Parathyroid adenoma (tissue), 2 donors: Measurements from ENCODE around the gene PNMT.

Experiments
- H2AFZ ChIP-seq: fragments of 300-600 bp; sonication (generic); one replicate; pipeline ENCODE4 v1.7.0; 2017; ENCODE audit warnings: antibody characterized with exemption, mild to moderate bottlenecking
- H3K27ac ChIP-seq: fragments of 300-600 bp; sonication (generic); one replicate; pipeline ENCODE4 v1.7.0; 2017
- H3K27me3 ChIP-seq: fragments of 300-600 bp; sonication (generic); one replicate; pipeline ENCODE4 v1.7.0; 2017; ENCODE audit warnings: low read length; ENCODE audit not compliant: control insufficient read depth, insufficient read depth
- H3K36me3 ChIP-seq: fragments of 300-600 bp; sonication (generic); one replicate; pipeline ENCODE4 v1.7.0; 2017; ENCODE audit warnings: low read length; ENCODE audit not compliant: control insufficient read depth, insufficient read depth
- H3K4me1 ChIP-seq: fragments of 300-600 bp; sonication (generic); one replicate; pipeline ENCODE4 v1.7.0; 2017; ENCODE audit warnings: control low read depth
- H3K4me2 ChIP-seq: fragments of 300-600 bp; sonication (generic); one replicate; pipeline ENCODE4 v1.7.0; 2017; ENCODE audit warnings: low read length
- H3K4me3 ChIP-seq: fragments of 300-600 bp; sonication (generic); one replicate; pipeline ENCODE4 v1.7.0; 2017; ENCODE audit warnings: low read depth, low read length
- H3K79me2 ChIP-seq: fragments of 300-600 bp; sonication (generic); one replicate; pipeline ENCODE4 v1.7.0; 2017; ENCODE audit warnings: control low read depth
- H3K9ac ChIP-seq: fragments of 300-600 bp; sonication (generic); one replicate; pipeline ENCODE4 v1.7.0; 2017; ENCODE audit warnings: mild to moderate bottlenecking
- H3K9me3 ChIP-seq: fragments of 300-600 bp; sonication (generic); one replicate; pipeline ENCODE4 v1.7.0; 2017; ENCODE audit warnings: low read length; ENCODE audit not compliant: control insufficient read depth
- CTCF ChIP-seq: fragments of 300-600 bp; sonication (generic); IDR thresholded peaks from one replicate; pipeline ENCODE4 v1.7.0; 2017; ENCODE audit warnings: antibody characterized with exemption, mild to moderate bottlenecking
- donor health status: primary hyperparathyroidism.

The PNMT gene

GRCh38 chr17:39714234-39714633 lies 46.0 kb downstream of the PNMT start:
- H3K27me3 ChIP-seq: no peaks in the 10 kb centered on the region
- H3K9me3 ChIP-seq: no peaks in the 10 kb centered on the region
- no peak overlapping the region for H2AFZ ChIP-seq
- no peak overlapping the region for H3K27ac ChIP-seq
- no peak for TF ChIP-seq CTCF
- H3K4me1 ChIP-seq: no peaks in the 10 kb centered on the region
- H3K36me3 ChIP-seq: no peaks in the 10 kb centered on the region
- H3K4me2 ChIP-seq: no peak overlapping the region
- H3K4me3 ChIP-seq: no peak overlapping the region
- H3K9ac ChIP-seq: no peak overlapping the region
- H3K79me2 ChIP-seq: no peaks in the 10 kb centered on the region

GRCh38 chr17:39715375-39716072 lies 47.3 kb downstream of the PNMT start:
- H3K27me3 ChIP-seq: no peaks in the 10 kb centered on the region
- no peaks in the 10 kb centered on the region for H3K4me1 ChIP-seq
- no peaks in the 10 kb centered on the region for H3K36me3 ChIP-seq
- no peak overlapping the region for H3K27ac ChIP-seq
- no peaks in the 10 kb centered on the region for H3K9me3 ChIP-seq
- no peak overlapping the region for H3K4me3 ChIP-seq
- no peak overlapping the region for H3K9ac ChIP-seq
- H3K4me2 ChIP-seq: no peak overlapping the region
- H3K79me2 ChIP-seq: no peaks in the 10 kb centered on the region
- no peak overlapping the region for H2AFZ ChIP-seq
- no peak for TF ChIP-seq CTCF

- no peak overlapping the region for H3K4me3 ChIP-seq
- TF ChIP-seq CTCF: no peak
- no peak overlapping the region for H2AFZ ChIP-seq
- H3K79me2 ChIP-seq: no peaks in the 10 kb centered on the region
- H3K27ac ChIP-seq: no peak overlapping the region
- no peaks in the 10 kb centered on the region for H3K4me1 ChIP-seq
- H3K27me3 ChIP-seq: no peaks in the 10 kb centered on the region
- H3K9ac ChIP-seq: no peak overlapping the region
- no peaks in the 10 kb centered on the region for H3K9me3 ChIP-seq
- no peaks in the 10 kb centered on the region for H3K36me3 ChIP-seq
- no peak overlapping the region for H3K4me2 ChIP-seq
Observed at GRCh38 chr17:39716073-39716818, 48.0 kb downstream of the PNMT start.

- no peaks in the 10 kb centered on the region for H3K27me3 ChIP-seq
- no peaks in the 10 kb centered on the region for H3K9me3 ChIP-seq
- no peak overlapping the region for H3K9ac ChIP-seq
- no peak for TF ChIP-seq CTCF
- H3K27ac ChIP-seq: no peak overlapping the region
- H3K4me2 ChIP-seq: no peak overlapping the region
- H3K4me1 ChIP-seq: no peaks in the 10 kb centered on the region
- no peak overlapping the region for H2AFZ ChIP-seq
- H3K4me3 ChIP-seq: no peak overlapping the region
- no peaks in the 10 kb centered on the region for H3K79me2 ChIP-seq
- no peaks in the 10 kb centered on the region for H3K36me3 ChIP-seq
Observed at GRCh38 chr17:39716879-39717536, 48.8 kb downstream of the PNMT start.
